Activated T-cell treated with anti-CD3 and anti-CD28 coated beads for 1 hour (primary cell): ENCODE data around the gene HOXA3.

Source experiments
- DNase-seq: peaks from one replicate; pipeline ENCODE4 v3.0.0-alpha.2; 2020; ENCODE audit warnings: low read depth

Gene HOXA3

GRCh38 chr7:27102581-27103442 lies 49.6 kb downstream of the HOXA3 start, which contains the start of gene HOXA2:
HOXA2 (minus strand) TSS chr7:27102683; CDS start chr7:27102500, 183 bp downstream.
- no peak for DNase-seq

- DNase-seq = no peak
Measured at GRCh38 chr7:27101957-27102580, 50.3 kb downstream of the HOXA3 start.

- no peak for DNase-seq
Measured at GRCh38 chr7:27101171-27101956, 51.0 kb downstream of the HOXA3 start.

GRCh38 chr7:27100694-27101170 lies 51.7 kb downstream of the HOXA3 start:
- DNase-seq = no peak

- no peak for DNase-seq
Measured at GRCh38 chr7:27099453-27100370, 52.7 kb downstream of the HOXA3 start.

GRCh38 chr7:27098578-27099451 lies 53.6 kb downstream of the HOXA3 start:
- no peak for DNase-seq

- DNase-seq = no peak
Measured at GRCh38 chr7:27097686-27098577, 54.5 kb downstream of the HOXA3 start.

DNA sequence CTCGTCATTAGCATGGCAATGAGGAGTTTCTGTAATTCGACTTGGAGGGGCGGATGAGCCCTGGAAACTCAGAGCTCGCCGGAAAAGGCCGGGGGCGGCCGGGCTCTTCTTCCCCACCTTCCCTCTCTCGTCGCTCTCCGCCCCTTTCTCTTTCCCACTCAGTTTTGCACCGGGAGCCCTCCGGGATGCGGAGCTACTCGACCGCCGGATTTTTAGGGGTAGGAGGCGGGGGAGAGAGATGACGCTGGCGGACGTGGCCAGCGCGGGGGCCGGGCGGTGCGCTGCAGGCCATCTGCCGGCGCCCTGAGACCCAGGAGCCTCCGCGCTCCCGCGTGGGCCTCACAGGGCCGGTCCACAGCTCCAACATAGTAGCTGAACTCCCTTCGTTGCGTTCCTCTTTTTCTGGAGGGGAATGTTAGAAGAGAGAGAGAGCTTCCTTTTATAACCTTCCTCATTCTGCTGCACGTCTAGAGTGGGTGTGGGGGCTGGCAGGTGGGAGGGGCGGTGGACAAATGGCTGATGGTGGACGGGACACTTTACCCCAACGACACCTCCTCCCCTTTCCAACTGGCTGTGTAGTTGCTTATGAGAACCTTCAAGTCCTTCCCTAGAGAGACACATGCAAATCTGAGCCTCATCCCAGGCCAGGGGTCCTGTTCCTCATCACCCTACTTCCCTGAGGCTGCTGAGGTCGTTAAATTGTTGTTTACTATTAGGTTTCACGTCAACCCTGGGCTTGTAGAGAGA lies 55.4 kb downstream of the HOXA3 start:
- DNase-seq = no peak

DNA sequence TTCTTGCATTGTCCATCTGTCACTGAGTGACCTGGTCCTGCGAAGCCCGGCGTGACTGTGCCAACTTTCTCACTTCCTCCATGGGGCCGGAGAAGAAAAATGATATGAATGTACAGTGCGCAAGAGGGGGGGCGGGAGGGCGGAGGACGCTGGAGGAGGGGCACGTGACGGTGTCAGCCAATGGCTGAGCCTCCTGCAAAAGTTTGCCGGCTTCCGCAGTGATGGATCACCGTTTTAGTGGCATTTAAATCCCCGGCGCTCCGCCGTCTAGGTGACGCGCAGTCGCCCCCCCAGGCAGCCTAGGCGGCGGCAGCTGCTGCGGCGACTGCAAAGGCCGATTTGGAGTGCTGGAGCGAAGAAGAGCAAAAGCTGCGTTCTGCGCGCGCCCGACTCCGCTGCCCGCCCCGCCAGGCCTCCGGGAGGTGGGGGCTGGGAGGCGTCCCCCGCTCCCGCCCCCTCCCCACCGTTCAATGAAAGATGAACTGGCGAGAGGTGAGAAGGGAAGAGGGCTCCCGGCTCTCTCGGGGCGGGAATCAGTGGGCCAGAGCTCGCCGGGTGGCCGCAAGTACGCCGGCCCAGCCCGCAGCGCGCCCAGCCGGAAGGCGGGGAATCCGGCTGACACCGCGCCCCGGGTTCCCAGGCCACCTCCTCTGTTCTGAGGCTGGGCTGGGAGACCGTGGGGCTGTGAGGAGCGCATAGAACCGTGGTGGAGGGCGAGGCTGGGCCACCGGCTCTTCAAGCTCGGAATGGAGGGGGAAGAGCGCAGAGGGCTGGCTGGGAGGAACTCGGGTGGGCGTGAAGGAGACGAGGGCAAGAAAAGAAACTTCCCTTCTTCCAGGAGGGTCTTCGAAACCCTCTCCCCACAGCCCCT lies 56.3 kb downstream of the HOXA3 start, which contains the start of gene HOXA1:
HOXA1 (minus strand) TSS at position 104 of the 871 bp plus-strand sequence; CDS start at position 16, 88 bp downstream.
- DNase-seq = peak; percentile 47

DNA sequence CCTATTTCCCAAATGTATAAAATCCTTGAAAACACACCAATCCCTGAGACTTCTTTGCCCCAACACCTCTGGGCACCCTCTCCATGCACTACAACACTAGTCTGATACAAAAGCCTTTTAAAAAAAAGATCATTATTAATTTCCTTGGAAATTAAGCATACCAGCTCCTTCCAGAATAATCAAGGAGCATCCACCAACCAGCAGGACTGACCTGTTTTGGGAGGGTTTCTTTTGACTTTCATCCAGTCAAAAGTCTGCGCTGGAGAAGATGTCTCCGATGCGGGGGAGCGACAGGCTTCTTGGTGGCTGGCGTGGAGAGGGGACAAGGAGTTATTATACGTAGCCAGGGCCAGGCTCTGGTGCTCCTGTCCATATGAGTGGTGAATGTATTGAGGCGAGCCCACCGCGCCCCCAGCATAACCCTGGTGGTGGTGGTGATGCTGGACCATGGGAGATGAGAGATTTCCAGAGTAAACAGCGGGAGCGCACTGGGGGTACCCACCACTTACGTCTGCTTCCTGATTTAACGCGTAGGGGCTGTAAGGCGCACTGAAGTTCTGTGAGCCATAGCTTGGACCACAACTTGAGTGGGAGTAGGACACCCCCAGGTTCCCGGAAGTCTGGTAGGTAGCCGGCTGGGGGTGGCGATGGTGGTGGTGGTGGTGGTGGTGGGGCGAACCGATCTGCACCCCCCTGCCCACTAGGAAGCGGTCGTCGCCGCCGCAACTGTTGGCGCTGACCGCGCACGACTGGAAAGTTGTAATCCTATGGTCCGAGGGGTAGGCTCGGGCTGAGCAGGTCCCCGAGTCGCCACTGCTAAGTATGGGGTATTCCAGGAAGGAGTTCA lies 57.1 kb downstream of the HOXA3 start:
- no peak for DNase-seq

DNA sequence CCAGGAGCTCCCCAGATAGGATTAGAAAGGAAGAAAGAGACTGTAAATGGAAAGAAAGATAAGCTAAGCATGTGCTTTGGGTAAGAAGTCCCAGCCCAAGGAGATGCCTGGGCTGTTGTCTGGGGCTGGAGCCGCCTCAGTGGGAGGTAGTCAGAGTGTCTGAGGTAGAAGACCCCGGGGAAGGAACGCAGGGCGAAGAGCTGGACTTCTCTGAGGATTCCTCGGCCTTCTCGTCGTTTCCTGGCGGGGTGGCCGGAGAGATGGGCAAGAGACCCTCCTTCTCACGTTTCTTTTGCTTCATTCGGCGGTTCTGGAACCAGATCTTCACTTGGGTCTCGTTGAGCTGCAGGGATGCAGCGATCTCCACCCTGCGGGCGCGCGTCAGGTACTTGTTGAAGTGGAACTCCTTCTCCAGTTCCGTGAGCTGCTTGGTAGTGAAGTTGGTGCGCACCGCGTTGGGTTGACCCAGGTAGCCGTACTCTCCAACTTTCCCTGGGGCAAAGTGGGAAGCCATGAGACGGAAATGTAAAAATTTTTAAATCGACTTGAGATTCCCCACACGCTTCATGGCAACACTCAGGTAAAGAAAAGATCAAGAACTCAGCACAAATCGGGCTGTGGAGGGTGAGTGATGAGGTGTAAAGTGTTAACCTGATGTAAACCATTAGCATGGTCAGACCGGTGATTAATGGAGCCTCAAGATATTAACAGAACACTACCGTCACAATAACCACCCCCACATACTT lies 57.9 kb downstream of the HOXA3 start:
- DNase-seq = no peak

DNA sequence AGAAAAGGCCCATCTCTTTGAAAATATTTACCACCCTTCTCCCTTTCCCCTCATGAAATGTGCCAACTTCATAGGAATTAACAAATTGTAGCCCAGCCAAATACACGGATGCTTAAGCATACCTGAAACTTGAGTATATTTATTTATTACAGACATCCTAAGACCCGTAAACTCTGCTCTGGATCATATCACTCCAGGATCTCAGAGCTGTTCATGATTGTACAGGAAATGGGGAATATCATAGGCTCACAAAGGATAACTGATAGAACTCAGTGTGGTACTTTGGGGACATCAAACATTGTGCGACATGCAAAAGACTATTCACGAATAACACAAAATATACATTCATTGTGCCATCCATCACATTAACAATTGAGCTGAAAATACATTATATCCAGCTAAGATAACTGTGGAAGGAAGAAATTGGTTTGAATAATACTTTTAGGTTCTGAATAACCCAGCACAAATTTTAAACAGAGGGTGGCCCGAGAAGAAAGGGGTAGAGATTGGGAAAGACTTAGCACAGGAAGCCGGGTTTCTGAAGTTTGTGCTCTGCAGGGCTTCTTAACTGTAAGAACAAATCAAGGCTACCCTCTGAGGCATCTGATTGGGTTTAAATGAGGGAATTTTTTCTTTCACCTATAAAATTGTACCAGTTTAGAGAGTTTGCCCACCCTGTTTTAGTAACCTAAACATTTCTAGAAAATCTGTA lies 59.0 kb downstream of the HOXA3 start:
- no peak for DNase-seq

DNA sequence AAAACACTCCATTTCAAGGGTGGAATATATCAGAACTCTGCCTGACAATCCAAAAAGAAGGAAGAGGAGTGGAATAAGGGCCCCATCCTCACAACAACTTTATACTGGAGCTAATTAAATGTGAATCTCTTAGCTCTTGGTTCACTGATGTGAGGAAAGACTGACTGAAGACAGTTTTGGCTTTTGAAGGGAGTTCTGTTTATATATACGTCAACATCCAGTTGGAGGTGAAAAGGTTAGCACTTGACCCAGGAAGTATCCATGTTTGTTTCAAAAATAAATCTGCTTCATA lies 59.6 kb downstream of the HOXA3 start:
- DNase-seq = no peak

GRCh38 chr7:27091941-27092818 lies 60.2 kb downstream of the HOXA3 start:
- DNase-seq = no peak
